K562 (cell line): ENCODE data around the gene BSPRY. TPM values are rescaled to one million over a fixed set of nuclear protein-coding genes. Genes with fewer than 3 reads are reported as not detected.
A peak's percentile ranks its signal among the peaks of the same experiment; 100 is the strongest.

Experiments
- ATAC-seq: fragments of 200-7000 bp; cut with Tn5 transposase; 3 replicates; pipeline ENCODE4 v1.9.1; 2020; ENCODE audit warnings: moderate library complexity
- BruUV-seq: library from RNA; stranded (reverse); fragments of 400-500 nt; replicated peaks from 2 replicates; lab custom pipeline; 2021; lab: Mats Ljungman, UMichigan
- CTCF ChIA-PET: fragments of 300-600 bp; formaldehyde crosslinking; extraction: SDS; loops from one replicate; lab custom pipeline; 2021; ENCODE audit warnings: low intra/inter-chr PET ratio; lab: Yijun Ruan, JAX
- POLR2A ChIA-PET: fragments of 300-600, 350-650 bp; sonication (Branson Sonifier 250); formaldehyde crosslinking; extraction: SDS; loops from one replicate; lab custom pipeline; 2021; ENCODE audit warnings: antibody characterized with exemption, inconsistent platforms; lab: Yijun Ruan, JAX
- DNase-seq, 4 experiments: peaks; one replicate each; pipeline versions ENCODE4 v3.0.0 to v3.0.0-alpha.2; 2011 to 2018; ENCODE audit warnings: low spot score in 3 of 4, mixed read lengths in 3 of 4; ENCODE audit errors: extremely low read depth in 1 of 4
- FAIRE-seq: peaks from 2 replicates; lab custom pipeline; 2011; peaks lifted over from hg19 to GRCh38; lab: Jason Lieb, UNC
- H2AFZ ChIP-seq: 2 replicates; pipeline ENCODE4 v1.6.0; 2011; ENCODE audit warnings: low read depth, low read length, control low read depth, inconsistent platforms
- H3K27ac ChIP-seq: fragments of 200-600 bp; 3 replicates; pipeline ENCODE4 v1.8.0; 2011; ENCODE audit warnings: low read depth, mild to moderate bottlenecking, control low read depth, inconsistent platforms, low read length, moderate library complexity, mixed read lengths; ENCODE audit errors: extremely low read depth
- H3K27me3 ChIP-seq, 2 experiments: fragments of 300-600 bp in 1 of 2; 2 replicates in 1 of 2; 3 replicates in 1 of 2; pipeline versions ENCODE4 v1.6.0 to v1.8.0; 2011; ENCODE audit warnings: inconsistent platforms in 2 of 2, low read length in 2 of 2, mild to moderate bottlenecking in 1 of 2, mixed read lengths in 1 of 2, moderate library complexity in 1 of 2; ENCODE audit not compliant: control insufficient read depth in 2 of 2, insufficient read depth in 2 of 2
- H3K36me3 ChIP-seq: fragments of 300-600 bp; 3 replicates; pipeline ENCODE4 v1.8.0; 2011; ENCODE audit warnings: mild to moderate bottlenecking, low read length, inconsistent platforms; ENCODE audit not compliant: control insufficient read depth, insufficient read depth
- H3K4me1 ChIP-seq, 2 experiments: fragments of 200-600 bp in 1 of 2; replicated peaks in 1 of 2; 2 replicates in 1 of 2; 3 replicates in 1 of 2; pipeline versions ENCODE4 v1.5.1 to v1.8.0; 2011; ENCODE audit warnings: inconsistent platforms in 2 of 2, low read length in 2 of 2, mild to moderate bottlenecking in 1 of 2, mixed read lengths in 1 of 2, moderate library complexity in 1 of 2; ENCODE audit not compliant: control insufficient read depth in 2 of 2, insufficient read depth in 2 of 2
- H3K4me2 ChIP-seq: 2 replicates; pipeline ENCODE4 v1.6.1; 2011; ENCODE audit warnings: low read length, control low read depth, inconsistent platforms, mixed read lengths; ENCODE audit not compliant: insufficient read depth
- H3K4me3 ChIP-seq: fragments of 200-600 bp; sonication (generic), shearing (Covaris generic); 2 replicates; pipeline ENCODE4 v1.5.1; 2016; ENCODE audit warnings: control low read depth, inconsistent platforms
- H3K79me2 ChIP-seq: fragments of 200-600 bp; 3 replicates; pipeline ENCODE4 v1.8.0; 2011; ENCODE audit warnings: low read length, inconsistent platforms; ENCODE audit not compliant: control insufficient read depth, insufficient read depth
- H3K9ac ChIP-seq, 2 experiments: 2 replicates each; pipeline versions ENCODE4 v1.6.0 to v1.6.1; 2011; ENCODE audit warnings: low read depth in 2 of 2, low read length in 2 of 2, control low read depth in 1 of 2, inconsistent platforms in 1 of 2, mild to moderate bottlenecking in 1 of 2, mixed read lengths in 1 of 2; ENCODE audit not compliant: insufficient read depth in 1 of 2
- H3K9me1 ChIP-seq: one replicate; pipeline ENCODE4 v1.6.0; 2011; ENCODE audit warnings: inconsistent platforms, mild to moderate bottlenecking, low read length, moderate library complexity; ENCODE audit not compliant: control insufficient read depth, insufficient read depth
- H3K9me3 ChIP-seq: replicated peaks from 2 replicates; pipeline ENCODE4 v1.5.1; 2011; ENCODE audit warnings: low read depth, low read length, inconsistent platforms; ENCODE audit not compliant: control insufficient read depth, insufficient read depth
- H4K20me1 ChIP-seq: replicated peaks from 2 replicates; pipeline ENCODE4 v1.6.1; 2011; ENCODE audit warnings: low read length, inconsistent platforms, mixed read lengths; ENCODE audit not compliant: control insufficient read depth, insufficient read depth
- NFXL1 ChIP-seq: fragments of 450-650 bp; formaldehyde crosslinking; IDR thresholded peaks from 2 replicates; pipeline ENCODE4 v1.4.0; 2021; ENCODE audit warnings: mild to moderate bottlenecking
- NR2C1 ChIP-seq, 2 experiments: fragments of 450-650 bp; IDR thresholded peaks; 2 replicates each; pipeline ENCODE4 v1.6.1; 2017; ENCODE audit warnings: mild to moderate bottlenecking in 2 of 2, antibody characterized with exemption in 1 of 2, inconsistent platforms in 1 of 2, missing compliant biosample characterization in 1 of 2, missing genetic modification characterization in 1 of 2
- PHF20 ChIP-seq: fragments of 450-650 bp; IDR thresholded peaks from 2 replicates; pipeline ENCODE4 v1.6.1; 2018; ENCODE audit not compliant: partially characterized antibody
- ZEB2 ChIP-seq: fragments of 450-650 bp; IDR thresholded peaks from 2 replicates; pipeline ENCODE4 v1.6.1; 2016
- ZNF184 ChIP-seq: sonication (generic); formaldehyde crosslinking; IDR thresholded peaks from 2 replicates; pipeline ENCODE4 v1.5.0; 2020; ENCODE audit warnings: missing genetic modification reagents
- WGBS: fragments of 100-300 bp; shearing (Covaris generic); methylation state at CpG from one replicate; pipeline ENCODE4 v1.1.6; 2016; ENCODE audit warnings: low coverage, mixed read lengths; ENCODE audit not compliant: insufficient coverage; ENCODE audit errors: missing lambda C conversion rate; 5-methylcytosine and 5-hydroxymethylcytosine counted together
- in situ Hi-C: fragments of 300-500 bp; cut with MboI; formaldehyde crosslinking; loops from 4 replicates; pipeline ENCODE4 v1.15.0; 2018; ENCODE audit warnings: inconsistent platforms, mixed read lengths
- intact Hi-C: fragments of 100-400 bp; cut with micrococcal nuclease; formaldehyde crosslinking; loops from 2 replicates; pipeline ENCODE4 v1.14.2; 2022
- polyA plus RNA-seq, 8 experiments: library from polyadenylated mRNA; depleted of rRNA in 4 of 8; stranded (reverse) in 5 of 8; unstranded in 3 of 8; fragments of >200 nt; fragmentation: Nextera tagmentation in 2 of 8; fragmentation: Illumina TruSeq in 1 of 8; extraction: Ambion mirVana in 2 of 8; extraction: Trizol in 1 of 8; gene quantifications; 2 replicates each; pipeline versions ENCODE4 v1.2.1 to v1.2.3, GENCODE V29; 2011 to 2014; ENCODE audit warnings: inconsistent platforms in 1 of 8, missing spikeins in 1 of 8
- total RNA-seq, 7 experiments: library from RNA; depleted of rRNA in 6 of 7; stranded (reverse); fragments of >200 nt in 6 of 7; fragmentation: Illumina TruSeq in 2 of 7; extraction: Trizol in 2 of 7; gene quantifications; 2 replicates each; pipeline versions ENCODE4 v1.2.1 to v1.2.3, GENCODE V29; 2011 to 2021; ENCODE audit warnings: low replicate concordance in 1 of 7
- TF ChIP-seq, protein P1 (sequence below): fragments of 450-650 bp; IDR thresholded peaks from 2 replicates; pipeline ENCODE4 v1.6.1; 2016; ENCODE audit warnings: antibody characterized with exemption

The BSPRY gene
- total and polyA plus RNA-seq, 9 of the 15 experiments (the other 6 are each of a cell fraction or from before 2014, with no cell fraction given), result 0.07 to 0.67 (median 0.18) TPM

DNA sequence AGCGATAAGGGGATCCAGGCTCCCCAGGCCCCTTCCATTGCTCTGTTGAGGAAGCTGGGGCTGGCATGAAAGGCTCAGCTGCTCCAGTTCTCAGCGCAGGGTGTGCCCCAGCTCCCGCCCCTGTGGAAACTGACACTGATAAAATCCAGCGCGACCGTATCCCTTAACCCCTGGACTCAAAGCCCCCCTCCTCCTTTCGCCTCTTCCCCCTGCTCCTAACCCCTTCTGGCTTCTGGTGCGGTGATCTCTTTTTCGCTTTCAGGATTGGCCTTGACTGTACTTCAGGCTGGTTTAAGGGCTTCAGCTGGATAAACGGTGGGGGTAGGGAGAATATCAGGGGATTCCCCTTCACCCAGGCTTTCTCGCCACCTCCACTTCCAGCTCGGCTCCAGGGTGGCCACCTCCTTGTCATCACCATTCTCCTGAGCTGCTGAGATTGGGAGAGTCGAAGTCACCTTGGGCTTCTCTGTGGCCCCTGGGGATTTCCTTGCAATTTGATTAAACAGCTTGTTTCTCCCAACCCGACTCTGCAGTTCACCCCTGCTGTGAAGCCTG is 843 bp downstream of the BSPRY start:
- ChIA-PET CTCF (no interaction called here), POLR2A (interaction anchor here (0.6 to 2.4 kb wide), 3 partner anchors 10 to 49 kb away, joined by 3 to 12 read pairs (median 3); partner anchors contain the start of gene WDR31)
- no peak for DNase-seq
- no peaks in the 10 kb centered on the region for H3K79me2 ChIP-seq
- no peaks in the 10 kb centered on the region for H3K9me3 ChIP-seq
- no peak overlapping the region for H3K4me3 ChIP-seq
- peak overlapping the region in 1 of 2 experiments; percentile 73; a peak in 1 of 4 replicates for H3K9ac ChIP-seq
- in situ Hi-C loops (no loop called here), intact Hi-C loops (no loop called here)
- WGBS, result 22% methylated on average over 13 of the region's 14 CpGs
- H3K9me1 ChIP-seq, result no peaks in the 10 kb centered on the region
- no peaks in the 10 kb centered on the region for H4K20me1 ChIP-seq
- no TSS peak for BruUV-seq
- ATAC-seq, result no peak
- peak overlapping the region; percentile 49; the same call in 1 of the 2 replicates for H3K4me2 ChIP-seq
- H3K36me3 ChIP-seq, result no peaks in the 10 kb centered on the region
- no peak for FAIRE-seq
- H3K4me1 ChIP-seq, result peaks cover 3 to 10% of the 10 kb centered on the region in 2 experiments; a peak in 3 of 5 replicates
- TF ChIP-seq ZEB2 (no peak), NR2C1 (IDR thresholded peaks at IDR 0.05) (no peak), NR2C1 (tag; IDR thresholded peaks at IDR 0.05) (no peak), ZNF184 (CRISPR knock-in tag) (no peak), PHF20 (no peak), NFXL1 (CRISPR knock-in tag) (no peak)
- TF ChIP-seq, protein P1, sequence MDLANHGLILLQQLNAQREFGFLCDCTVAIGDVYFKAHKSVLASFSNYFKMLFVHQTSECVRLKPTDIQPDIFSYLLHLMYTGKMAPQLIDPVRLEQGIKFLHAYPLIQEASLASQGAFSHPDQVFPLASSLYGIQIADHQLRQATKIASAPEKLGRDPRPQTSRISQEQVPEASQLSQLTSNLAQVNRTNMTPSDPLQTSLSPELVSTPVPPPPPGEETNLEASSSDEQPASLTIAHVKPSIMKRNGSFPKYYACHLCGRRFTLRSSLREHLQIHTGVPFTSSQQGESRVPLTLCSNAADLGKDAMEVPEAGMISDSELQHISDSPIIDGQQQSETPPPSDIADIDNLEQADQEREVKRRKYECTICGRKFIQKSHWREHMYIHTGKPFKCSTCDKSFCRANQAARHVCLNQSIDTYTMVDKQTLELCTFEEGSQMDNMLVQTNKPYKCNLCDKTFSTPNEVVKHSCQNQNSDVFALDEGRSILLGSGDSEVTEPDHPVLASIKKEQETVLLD, result no peak
- peaks cover 2 to 4% of the 10 kb centered on the region in 2 experiments; a peak in 2 of 5 replicates for H3K27me3 ChIP-seq
- H2AFZ ChIP-seq, result 0 out of 2 replicates have a peak overlapping the region, but pooled peaks have one; percentile 26
- no peak overlapping the region for H3K27ac ChIP-seq
